ENCODE results near the gene PAPOLG. TPM values are rescaled to one million over a fixed set of nuclear protein-coding genes. Genes with fewer than 3 reads are reported as not detected.

PAPOLG gene
- total and polyA plus RNA-seq, 2 of the 13 experiments (the other 11 are each of a cell fraction or from before 2014, with no cell fraction given), result 10.1 to 10.4 TPM

GRCh38 chr2:60710707-60711106 is 45.4 kb upstream of the PAPOLG start:
- H3K27me3 ChIP-seq (ENCODE audit: control insufficient read depth in 1 of 2, insufficient read depth in 2 of 2, low read length in 2 of 2), result peaks cover 1 to 5% of the 10 kb centered on the region in 2 experiments; a peak in 1 of 5 replicates
- TF ChIP-seq RXRA (CRISPR knock-in tag; IDR thresholded peaks at IDR 0.05), result no peak
- TF ChIP-seq ZNF530 (CRISPR knock-in tag; IDR thresholded peaks at IDR 0.05; ENCODE audit: low read depth), result no peak
- TF ChIP-seq ELF4 (CRISPR knock-in tag; IDR thresholded peaks at IDR 0.05; ENCODE audit: borderline replicate concordance), result no peak
- no peak for TF ChIP-seq RBAK (CRISPR knock-in tag; IDR thresholded peaks at IDR 0.05)
- no peak for TF ChIP-seq ZNF362 (CRISPR knock-in tag; IDR thresholded peaks at IDR 0.05; ENCODE audit: borderline replicate concordance)
- no peak for TF ChIP-seq PHF5A (CRISPR knock-in tag; IDR thresholded peaks at IDR 0.05; ENCODE audit: low read depth, unreplicated experiment)
- no peak for TF ChIP-seq SOX13 (IDR thresholded peaks at IDR 0.05)
- no peak for TF ChIP-seq SOX13 (CRISPR knock-in tag; conservative IDR thresholded peaks at IDR 0.05 in 1 of 2, IDR thresholded peaks at IDR 0.05 in 1 of 2)
- no peak for TF ChIP-seq ZXDC (CRISPR knock-in tag; IDR thresholded peaks at IDR 0.05)
- no peak for TF ChIP-seq ZNF724P (CRISPR knock-in tag; IDR thresholded peaks at IDR 0.05; ENCODE audit: borderline replicate concordance)
- peak; percentile 25; the same call in 1 of the 3 replicates for ATAC-seq
- H2AFZ ChIP-seq (ENCODE audit: low read length), result no peak overlapping the region
- no peak overlapping the region for H3K9ac ChIP-seq (ENCODE audit: insufficient read depth, low read depth, low read length)
- WGBS (ENCODE audit: low lambda C conversion rate), result 41% methylated on average over 4 of the region's 4 CpGs
- POLR2A ChIA-PET, result no interaction called here
- H4K20me1 ChIP-seq (ENCODE audit: insufficient read depth, low read length), result no peaks in the 10 kb centered on the region
- DNase-seq (ENCODE audit: low spot score), result no peak
- CTCF ChIA-PET (ENCODE audit: low intra/inter-chr PET ratio, low total read pairs), result no interaction called here
- H3K27ac ChIP-seq (ENCODE audit: extremely low read length, insufficient read depth, low read length), result no peak overlapping the region
- no peaks in the 10 kb centered on the region for H3K9me3 ChIP-seq (ENCODE audit: low read length)
- in situ Hi-C loops (cut with HindIII; ENCODE audit: extremely low pct_ligation_motif_present, low pct_unique_long_range_greater_than_20kb), result no loop called here
- no peak for FAIRE-seq
- H3K4me3 ChIP-seq (replicated peaks in 1 of 3; ENCODE audit: insufficient read depth in 1 of 3, low read depth in 2 of 3, low read length in 3 of 3), result no peak overlapping the region
- BruUV-seq (replicated peaks), result no TSS peak
- intact Hi-C loops (cut with micrococcal nuclease; ENCODE audit: unreplicated experiment), result no loop called here
- no peaks in the 10 kb centered on the region for H3K36me3 ChIP-seq (replicated peaks in 1 of 2; ENCODE audit: control insufficient read depth in 1 of 2, insufficient read depth in 2 of 2, low read length in 2 of 2)
- H3K4me1 ChIP-seq (ENCODE audit: insufficient read depth, low read length), result peaks cover 6% of the 10 kb centered on the region
- H3K79me2 ChIP-seq (ENCODE audit: insufficient read depth, low read length), result no peaks in the 10 kb centered on the region
- no peak overlapping the region for H3K4me2 ChIP-seq (ENCODE audit: low read depth, low read length)

Measured in HepG2 (cell line).